HCT116 (cell line): ENCODE results near the gene SHROOM3. TPM values are rescaled to one million over a fixed set of nuclear protein-coding genes. Genes with fewer than 3 reads are reported as not detected.

ENCODE experiments used
- ATAC-seq: fragments of 200-7000 bp; cut with Tn5 transposase; 2 replicates; pipeline ENCODE4 v1.9.1; 2020; ENCODE audit warnings: mild to moderate bottlenecking, moderate library complexity
- BruUV-seq: library from RNA; stranded (reverse); fragments of 400-500 nt; replicated peaks from 2 replicates; lab custom pipeline; 2021; lab: Mats Ljungman, UMichigan
- CTCF ChIA-PET: fragments of 300-600 bp; sonication (Branson Sonifier 250); formaldehyde crosslinking; loops from one replicate; lab custom pipeline; 2021; ENCODE audit warnings: antibody characterized with exemption; lab: Charles Lee
- POLR2A ChIA-PET: fragments of 300-600, 350-600 bp; sonication (Branson Sonifier 250); formaldehyde crosslinking; loops from one replicate; lab custom pipeline; 2021; ENCODE audit warnings: antibody characterized with exemption; lab: Charles Lee
- RAD21 ChIA-PET, 2 experiments: fragments of 300-600 bp; sonication (Branson Sonifier 250); formaldehyde crosslinking; loops; one replicate each; lab custom pipeline; 2023; ENCODE audit warnings: low total read pairs in 2 of 2; ENCODE audit not compliant: uncharacterized antibody in 2 of 2, unreplicated experiment in 2 of 2, low non-redundant PET in 1 of 2; lab: Charles Lee
- DNase-seq: peaks from one replicate; pipeline ENCODE4 v3.0.0-alpha.2; 2010; ENCODE audit warnings: low read depth, low spot score
- H2AFZ ChIP-seq: fragments of 200-600 bp; shearing (Covaris generic), sonication (generic); 2 replicates; pipeline ENCODE4 v1.6.1; 2017; ENCODE audit warnings: low read depth, mixed run types, mixed read lengths, antibody characterized with exemption, low read length; ENCODE audit not compliant: poor library complexity, severe bottlenecking
- H3K27ac ChIP-seq: 2 replicates; pipeline ENCODE4 v1.5.1; 2012; ENCODE audit warnings: low read depth, low read length
- H3K27me3 ChIP-seq: fragments of 200-600 bp; sonication (generic); 2 replicates; pipeline ENCODE4 v1.6.1; 2016; ENCODE audit warnings: mixed run types, low read length, mixed read lengths; ENCODE audit not compliant: insufficient read depth
- H3K36me3 ChIP-seq, 2 experiments: fragments of 200-500 bp in 1 of 2; fragments of 200-600 bp in 1 of 2; sonication (Bioruptor generic) in 1 of 2; sonication (generic) in 1 of 2; 2 replicates each; pipeline versions ENCODE4 v1.5.1 to v1.6.1; 2014 to 2016; ENCODE audit warnings: low read length in 2 of 2, inconsistent platforms in 1 of 2, mixed read lengths in 1 of 2, mixed run types in 1 of 2; ENCODE audit not compliant: insufficient read depth in 2 of 2, control insufficient read depth in 1 of 2
- H3K4me1 ChIP-seq, 2 experiments: fragments of 200-600 bp in 1 of 2; sonication (generic) in 1 of 2; 2 replicates each; pipeline versions ENCODE4 v1.5.1 to v1.6.1; 2012 to 2017; ENCODE audit warnings: low read length in 2 of 2, inconsistent platforms in 1 of 2, mild to moderate bottlenecking in 1 of 2, mixed read lengths in 1 of 2, mixed run types in 1 of 2, moderate library complexity in 1 of 2; ENCODE audit not compliant: insufficient read depth in 2 of 2, control insufficient read depth in 1 of 2
- H3K4me2 ChIP-seq: fragments of 200-600 bp; sonication (generic); 2 replicates; pipeline ENCODE4 v1.6.1; 2017; ENCODE audit warnings: mixed run types, low read length, mixed read lengths
- H3K4me3 ChIP-seq, 2 experiments: fragments of 200-600 bp in 1 of 2; sonication (generic) in 1 of 2; replicated peaks in 1 of 2; 2 replicates each; pipeline ENCODE4 v1.5.1; 2011 to 2016; ENCODE audit warnings: low read length in 2 of 2, control low read depth in 1 of 2, low read depth in 1 of 2, mild to moderate bottlenecking in 1 of 2, mixed read lengths in 1 of 2, mixed run types in 1 of 2
- H3K79me2 ChIP-seq: fragments of 200-600 bp; sonication (generic); 2 replicates; pipeline ENCODE4 v1.6.1; 2017; ENCODE audit warnings: mild to moderate bottlenecking, mixed run types, low read length, moderate library complexity, mixed read lengths; ENCODE audit not compliant: insufficient read depth
- H3K9ac ChIP-seq: fragments of 200-600 bp; sonication (generic); 2 replicates; pipeline ENCODE4 v1.6.1; 2016; ENCODE audit warnings: low read length, mixed read lengths
- H3K9me2 ChIP-seq: fragments of 200-600 bp; sonication (generic), shearing (Covaris generic); 2 replicates; pipeline ENCODE4 v1.6.1; 2017; ENCODE audit warnings: mixed run types, mild to moderate bottlenecking, moderate library complexity; ENCODE audit not compliant: insufficient read depth
- H3K9me3 ChIP-seq, 2 experiments: fragments of 200-500 bp in 1 of 2; fragments of 200-600 bp in 1 of 2; sonication (Bioruptor generic) in 1 of 2; sonication (generic) in 1 of 2; 2 replicates each; pipeline ENCODE4 v1.6.1; 2014 to 2017; ENCODE audit warnings: low read length in 2 of 2, mixed read lengths in 2 of 2, inconsistent platforms in 1 of 2, low read depth in 1 of 2, mild to moderate bottlenecking in 1 of 2, mixed run types in 1 of 2, moderate library complexity in 1 of 2; ENCODE audit not compliant: control insufficient read depth in 1 of 2, insufficient read depth in 1 of 2
- H4K20me1 ChIP-seq: fragments of 200-600 bp; sonication (generic), shearing (Covaris generic); 2 replicates; pipeline ENCODE4 v1.6.1; 2017; ENCODE audit warnings: mixed run types, mild to moderate bottlenecking, moderate library complexity; ENCODE audit not compliant: insufficient read depth
- CBX3 ChIP-seq: IDR thresholded peaks from 2 replicates; pipeline ENCODE4 v1.6.1; 2012; ENCODE audit warnings: low read depth
- CEBPB ChIP-seq: IDR thresholded peaks from 2 replicates; pipeline ENCODE4 v1.6.1; 2012; ENCODE audit warnings: low read depth
- ELF1 ChIP-seq: IDR thresholded peaks from 2 replicates; pipeline ENCODE4 v1.6.1; 2012; ENCODE audit warnings: low read depth, borderline replicate concordance
- EZH2 ChIP-seq: fragments of 200-600 bp; sonication (generic); IDR thresholded peaks from 2 replicates; pipeline ENCODE4 v1.6.1; 2017; ENCODE audit warnings: antibody characterized with exemption, mixed run types
- EZH2phosphoT487 ChIP-seq: fragments of 200-600 bp; IDR thresholded peaks from 2 replicates; pipeline ENCODE4 v1.6.1; 2018; ENCODE audit warnings: antibody characterized with exemption, borderline replicate concordance
- POLR2A ChIP-seq: IDR thresholded peaks from 2 replicates; pipeline ENCODE4 v1.7.0; 2011; ENCODE audit warnings: borderline replicate concordance; ENCODE audit not compliant: insufficient read depth, insufficient read length; ENCODE audit errors: extremely low read depth
- POLR2AphosphoS5 ChIP-seq: IDR thresholded peaks from 2 replicates; pipeline ENCODE4 v1.6.1; 2011; ENCODE audit warnings: mild to moderate bottlenecking, low read depth, low read length, moderate library complexity
- RAD21 ChIP-seq: IDR thresholded peaks from 2 replicates; pipeline ENCODE4 v1.6.1; 2012; ENCODE audit warnings: low read depth, mild to moderate bottlenecking
- SP1 ChIP-seq: IDR thresholded peaks from 2 replicates; pipeline ENCODE4 v1.6.1; 2012; ENCODE audit warnings: low read depth
- SRF ChIP-seq: IDR thresholded peaks from 2 replicates; pipeline ENCODE4 v1.6.1; 2012; ENCODE audit warnings: low read depth
- TCF7L2 ChIP-seq: IDR thresholded peaks from 2 replicates; pipeline ENCODE4 v1.7.0; 2011; ENCODE audit warnings: borderline replicate concordance, inconsistent platforms; ENCODE audit not compliant: insufficient read depth, insufficient read length; ENCODE audit errors: extremely low read depth
- YY1 ChIP-seq: IDR thresholded peaks from 2 replicates; pipeline ENCODE4 v1.6.1; 2011; ENCODE audit warnings: low read length, low read depth, moderate library complexity, mild to moderate bottlenecking; ENCODE audit not compliant: insufficient replicate concordance; ENCODE audit errors: extremely low read depth
- ZFX ChIP-seq: fragments of 450-650 bp; IDR thresholded peaks from 2 replicates; pipeline ENCODE4 v1.6.1; 2017
- ZNF274 ChIP-seq: fragments of 200-500 bp; sonication (Bioruptor generic); IDR thresholded peaks from 2 replicates; pipeline ENCODE4 v1.6.1; 2014; ENCODE audit warnings: mild to moderate bottlenecking, low read depth, low read length, inconsistent platforms
- intact Hi-C: fragments of 100-400 bp; cut with micrococcal nuclease; formaldehyde crosslinking; loops from 2 replicates; pipeline ENCODE4 v1.10.0; 2022
- total RNA-seq: library from RNA; stranded (reverse); gene quantifications from one replicate; pipeline ENCODE4 v1.2.1, GENCODE V29; 2021; ENCODE audit not compliant: unreplicated experiment
- TF ChIP-seq, protein P1 (sequence below): IDR thresholded peaks from 2 replicates; pipeline ENCODE4 v1.6.1; 2012; ENCODE audit warnings: low read depth
- TF ChIP-seq, protein P2 (sequence below): IDR thresholded peaks from 2 replicates; pipeline ENCODE4 v1.6.1; 2012
- TF ChIP-seq, protein P3 (sequence below): IDR thresholded peaks from 2 replicates; pipeline ENCODE4 v1.6.1; 2012
- TF ChIP-seq, protein P4 (sequence below), 3 experiments: fragments of 200-600 bp in 1 of 3; sonication (generic) in 1 of 3; IDR thresholded peaks in 2 of 3; conservative IDR thresholded peaks in 1 of 3; 2 replicates each; pipeline ENCODE4 v1.5.1; 2012 to 2017; ENCODE audit warnings: low read depth in 2 of 3, low read length in 2 of 3, antibody characterized with exemption in 1 of 3, borderline replicate concordance in 1 of 3, control low read depth in 1 of 3, mild to moderate bottlenecking in 1 of 3, mixed read lengths in 1 of 3, mixed run types in 1 of 3, moderate library complexity in 1 of 3; ENCODE audit not compliant: insufficient read depth in 1 of 3

SHROOM3 gene
- total RNA-seq, 1 experiment from 2014 or later: 22.5 TPM

DNA sequence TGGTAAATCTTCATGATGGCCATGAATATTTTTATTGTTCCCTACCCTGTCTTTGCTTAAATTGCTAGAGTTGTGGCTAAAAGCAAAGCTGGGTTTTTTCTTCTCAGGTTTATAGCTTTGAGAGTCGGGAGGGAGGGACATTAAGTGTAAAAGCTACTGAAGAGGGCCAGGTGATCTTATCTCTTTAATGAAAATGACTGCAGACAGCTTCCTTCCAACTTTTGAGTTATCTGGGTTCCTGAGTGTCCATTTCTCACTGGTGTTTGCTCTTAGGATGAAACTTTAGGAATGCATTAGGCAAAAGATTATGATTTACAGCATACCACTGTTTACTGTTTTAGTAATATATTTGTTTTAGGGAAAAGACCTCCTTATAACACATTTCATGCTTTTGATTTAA is 187.7 kb downstream of the SHROOM3 start:
- ChIA-PET RAD21 (no interaction called here), POLR2A (no interaction called here), CTCF (no interaction called here)
- DNase-seq (no peak), ATAC-seq (no peak)
- H3K27me3 ChIP-seq: no peaks in the 10 kb centered on the region
- H3K4me1 ChIP-seq: peaks cover 0 to 19% of the 10 kb centered on the region in 2 experiments; a peak in 1 of 4 replicates
- intact Hi-C loops: no loop called here
- no peaks in the 10 kb centered on the region for H3K9me2 ChIP-seq
- TF ChIP-seq ELF1 (no peak), RAD21 (no peak), CBX3 (no peak), SRF (no peak), POLR2AphosphoS5 (no peak), YY1 (no peak), EZH2 (no peak), EZH2phosphoT487 (no peak), ZNF274 (no peak), ZFX (no peak), TCF7L2 (no peak), SP1 (no peak), POLR2A (no peak), CEBPB (no peak)
- TF ChIP-seq, protein P1, sequence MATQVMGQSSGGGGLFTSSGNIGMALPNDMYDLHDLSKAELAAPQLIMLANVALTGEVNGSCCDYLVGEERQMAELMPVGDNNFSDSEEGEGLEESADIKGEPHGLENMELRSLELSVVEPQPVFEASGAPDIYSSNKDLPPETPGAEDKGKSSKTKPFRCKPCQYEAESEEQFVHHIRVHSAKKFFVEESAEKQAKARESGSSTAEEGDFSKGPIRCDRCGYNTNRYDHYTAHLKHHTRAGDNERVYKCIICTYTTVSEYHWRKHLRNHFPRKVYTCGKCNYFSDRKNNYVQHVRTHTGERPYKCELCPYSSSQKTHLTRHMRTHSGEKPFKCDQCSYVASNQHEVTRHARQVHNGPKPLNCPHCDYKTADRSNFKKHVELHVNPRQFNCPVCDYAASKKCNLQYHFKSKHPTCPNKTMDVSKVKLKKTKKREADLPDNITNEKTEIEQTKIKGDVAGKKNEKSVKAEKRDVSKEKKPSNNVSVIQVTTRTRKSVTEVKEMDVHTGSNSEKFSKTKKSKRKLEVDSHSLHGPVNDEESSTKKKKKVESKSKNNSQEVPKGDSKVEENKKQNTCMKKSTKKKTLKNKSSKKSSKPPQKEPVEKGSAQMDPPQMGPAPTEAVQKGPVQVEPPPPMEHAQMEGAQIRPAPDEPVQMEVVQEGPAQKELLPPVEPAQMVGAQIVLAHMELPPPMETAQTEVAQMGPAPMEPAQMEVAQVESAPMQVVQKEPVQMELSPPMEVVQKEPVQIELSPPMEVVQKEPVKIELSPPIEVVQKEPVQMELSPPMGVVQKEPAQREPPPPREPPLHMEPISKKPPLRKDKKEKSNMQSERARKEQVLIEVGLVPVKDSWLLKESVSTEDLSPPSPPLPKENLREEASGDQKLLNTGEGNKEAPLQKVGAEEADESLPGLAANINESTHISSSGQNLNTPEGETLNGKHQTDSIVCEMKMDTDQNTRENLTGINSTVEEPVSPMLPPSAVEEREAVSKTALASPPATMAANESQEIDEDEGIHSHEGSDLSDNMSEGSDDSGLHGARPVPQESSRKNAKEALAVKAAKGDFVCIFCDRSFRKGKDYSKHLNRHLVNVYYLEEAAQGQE: no peak
- TF ChIP-seq, protein P2, sequence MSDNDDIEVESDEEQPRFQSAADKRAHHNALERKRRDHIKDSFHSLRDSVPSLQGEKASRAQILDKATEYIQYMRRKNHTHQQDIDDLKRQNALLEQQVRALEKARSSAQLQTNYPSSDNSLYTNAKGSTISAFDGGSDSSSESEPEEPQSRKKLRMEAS: no peak
- TF ChIP-seq, protein P3, sequence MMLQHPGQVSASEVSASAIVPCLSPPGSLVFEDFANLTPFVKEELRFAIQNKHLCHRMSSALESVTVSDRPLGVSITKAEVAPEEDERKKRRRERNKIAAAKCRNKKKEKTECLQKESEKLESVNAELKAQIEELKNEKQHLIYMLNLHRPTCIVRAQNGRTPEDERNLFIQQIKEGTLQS: no peak
- TF ChIP-seq, protein P4, sequence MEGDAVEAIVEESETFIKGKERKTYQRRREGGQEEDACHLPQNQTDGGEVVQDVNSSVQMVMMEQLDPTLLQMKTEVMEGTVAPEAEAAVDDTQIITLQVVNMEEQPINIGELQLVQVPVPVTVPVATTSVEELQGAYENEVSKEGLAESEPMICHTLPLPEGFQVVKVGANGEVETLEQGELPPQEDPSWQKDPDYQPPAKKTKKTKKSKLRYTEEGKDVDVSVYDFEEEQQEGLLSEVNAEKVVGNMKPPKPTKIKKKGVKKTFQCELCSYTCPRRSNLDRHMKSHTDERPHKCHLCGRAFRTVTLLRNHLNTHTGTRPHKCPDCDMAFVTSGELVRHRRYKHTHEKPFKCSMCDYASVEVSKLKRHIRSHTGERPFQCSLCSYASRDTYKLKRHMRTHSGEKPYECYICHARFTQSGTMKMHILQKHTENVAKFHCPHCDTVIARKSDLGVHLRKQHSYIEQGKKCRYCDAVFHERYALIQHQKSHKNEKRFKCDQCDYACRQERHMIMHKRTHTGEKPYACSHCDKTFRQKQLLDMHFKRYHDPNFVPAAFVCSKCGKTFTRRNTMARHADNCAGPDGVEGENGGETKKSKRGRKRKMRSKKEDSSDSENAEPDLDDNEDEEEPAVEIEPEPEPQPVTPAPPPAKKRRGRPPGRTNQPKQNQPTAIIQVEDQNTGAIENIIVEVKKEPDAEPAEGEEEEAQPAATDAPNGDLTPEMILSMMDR (IDR thresholded peaks at IDR 0.05 in 2 of 3, conservative IDR thresholded peaks at IDR 0.05 in 1 of 3; ENCODE audit: borderline replicate concordance in 1 of 3, insufficient read depth in 1 of 3, low read depth in 2 of 3, low read length in 2 of 3): no peak
- BruUV-seq: no TSS peak
- H3K27ac ChIP-seq: no peak overlapping the region
- H3K9ac ChIP-seq: no peak overlapping the region
- no peaks in the 10 kb centered on the region for H3K79me2 ChIP-seq
- no peaks in the 10 kb centered on the region for H4K20me1 ChIP-seq
- H3K4me3 ChIP-seq: no peak overlapping the region
- no peaks in the 10 kb centered on the region for H3K36me3 ChIP-seq
- H2AFZ ChIP-seq: no peak overlapping the region
- no peaks in the 10 kb centered on the region for H3K9me3 ChIP-seq
- H3K4me2 ChIP-seq: no peak overlapping the region
